H1 (cell line): ENCODE results near the gene GNG8.

ENCODE experiments used
- GABPA ChIP-seq: IDR thresholded peaks from 2 replicates; pipeline ENCODE4 v1.6.1; 2011; ENCODE audit warnings: mild to moderate bottlenecking, low read length, moderate library complexity, borderline replicate concordance; ENCODE audit not compliant: insufficient read depth
- NRF1 ChIP-seq: IDR thresholded peaks from 2 replicates; pipeline ENCODE4 v1.6.1; 2011; ENCODE audit warnings: mild to moderate bottlenecking, low read depth, low read length, improper control_type of control experiment
- POLR2A ChIP-seq, 2 experiments: IDR thresholded peaks; 1 replicate in 1 of 2; 2 replicates in 1 of 2; pipeline ENCODE4 v1.6.1; 2011; ENCODE audit warnings: low read depth in 2 of 2, low read length in 2 of 2, mild to moderate bottlenecking in 2 of 2; ENCODE audit errors: control extremely low read depth in 1 of 2
- RFX5 ChIP-seq: IDR thresholded peaks from 2 replicates; pipeline ENCODE4 v1.6.1; 2011; ENCODE audit warnings: low read depth, low read length, improper control_type of control experiment, borderline replicate concordance
- RNF2 ChIP-seq: fragments of 200-900, 300-1000 bp; sonication (generic); IDR thresholded peaks from 2 replicates; pipeline ENCODE4 v1.7.1; 2016; ENCODE audit warnings: borderline replicate concordance, low read depth, mild to moderate bottlenecking, antibody characterized with exemption, low read length; ENCODE audit not compliant: poor library complexity, severe bottlenecking; ENCODE audit errors: missing control alignments
- RXRA ChIP-seq: IDR thresholded peaks from 2 replicates; pipeline ENCODE4 v1.6.1; 2011; ENCODE audit warnings: low read depth, mild to moderate bottlenecking, low read length, moderate library complexity; ENCODE audit not compliant: insufficient read depth
- SP2 ChIP-seq: IDR thresholded peaks from 2 replicates; pipeline ENCODE4 v1.6.1; 2012; ENCODE audit warnings: mild to moderate bottlenecking, low read length, inconsistent platforms
- TF ChIP-seq, protein P1 (sequence below), 3 experiments: IDR thresholded peaks; 1 replicate in 2 of 3; 2 replicates in 1 of 3; pipeline versions ENCODE4 v1.5.1 to v1.6.1; 2011; ENCODE audit warnings: low read length in 3 of 3, mild to moderate bottlenecking in 3 of 3, inconsistent platforms in 2 of 3, low read depth in 1 of 3, moderate library complexity in 1 of 3; ENCODE audit not compliant: insufficient read depth in 1 of 3; ENCODE audit errors: control extremely low read depth in 1 of 3
- TF ChIP-seq, protein P2 (sequence below): IDR thresholded peaks from 2 replicates; pipeline ENCODE4 v1.6.1; 2012; ENCODE audit warnings: inconsistent platforms

DNA sequence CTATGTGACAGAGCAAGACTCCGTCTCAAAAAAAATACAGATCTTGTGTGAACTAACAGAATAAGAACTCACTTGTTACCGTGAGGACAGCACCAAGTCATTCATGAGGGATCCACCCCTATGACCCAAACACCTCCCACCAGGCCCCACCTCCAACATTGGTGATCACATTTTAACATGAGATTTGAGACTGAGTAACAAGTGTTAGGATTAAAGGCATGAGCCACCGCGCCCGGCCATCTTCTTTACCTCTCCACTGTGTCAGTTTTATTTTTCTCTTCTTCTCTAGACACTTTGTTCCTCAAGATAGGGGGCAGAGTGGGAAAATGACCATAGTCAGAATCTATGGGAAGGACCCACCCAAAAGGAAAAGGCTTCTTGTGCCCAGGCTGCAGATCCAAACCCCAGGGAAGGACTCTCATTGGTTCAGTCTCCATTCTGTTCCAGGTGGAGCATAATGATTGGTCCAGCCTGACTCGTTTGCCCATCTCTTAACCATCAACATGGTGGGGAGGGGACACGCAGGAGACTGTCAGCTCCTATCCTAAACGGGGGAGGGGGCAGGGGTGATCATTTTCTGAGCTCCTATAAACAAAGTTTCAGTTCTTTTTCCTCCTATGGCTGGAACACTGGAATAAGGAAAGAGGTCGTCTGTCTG lies 36.2 kb downstream of the GNG8 start:
- TF ChIP-seq NRF1 (no peak), RFX5 (no peak), RNF2 (no peak), SP2 (no peak), GABPA (no peak), POLR2A (IDR thresholded peaks at IDR 0.05; ENCODE audit: control extremely low read depth in 1 of 2, low read depth in 2 of 2, low read length in 2 of 2) (no peak), RXRA (no peak)
- TF ChIP-seq, protein P1, sequence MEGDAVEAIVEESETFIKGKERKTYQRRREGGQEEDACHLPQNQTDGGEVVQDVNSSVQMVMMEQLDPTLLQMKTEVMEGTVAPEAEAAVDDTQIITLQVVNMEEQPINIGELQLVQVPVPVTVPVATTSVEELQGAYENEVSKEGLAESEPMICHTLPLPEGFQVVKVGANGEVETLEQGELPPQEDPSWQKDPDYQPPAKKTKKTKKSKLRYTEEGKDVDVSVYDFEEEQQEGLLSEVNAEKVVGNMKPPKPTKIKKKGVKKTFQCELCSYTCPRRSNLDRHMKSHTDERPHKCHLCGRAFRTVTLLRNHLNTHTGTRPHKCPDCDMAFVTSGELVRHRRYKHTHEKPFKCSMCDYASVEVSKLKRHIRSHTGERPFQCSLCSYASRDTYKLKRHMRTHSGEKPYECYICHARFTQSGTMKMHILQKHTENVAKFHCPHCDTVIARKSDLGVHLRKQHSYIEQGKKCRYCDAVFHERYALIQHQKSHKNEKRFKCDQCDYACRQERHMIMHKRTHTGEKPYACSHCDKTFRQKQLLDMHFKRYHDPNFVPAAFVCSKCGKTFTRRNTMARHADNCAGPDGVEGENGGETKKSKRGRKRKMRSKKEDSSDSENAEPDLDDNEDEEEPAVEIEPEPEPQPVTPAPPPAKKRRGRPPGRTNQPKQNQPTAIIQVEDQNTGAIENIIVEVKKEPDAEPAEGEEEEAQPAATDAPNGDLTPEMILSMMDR (IDR thresholded peaks at IDR 0.05; ENCODE audit: control extremely low read depth in 1 of 3, insufficient read depth in 1 of 3, low read depth in 1 of 3, low read length in 3 of 3): no peak
- TF ChIP-seq, protein P2, sequence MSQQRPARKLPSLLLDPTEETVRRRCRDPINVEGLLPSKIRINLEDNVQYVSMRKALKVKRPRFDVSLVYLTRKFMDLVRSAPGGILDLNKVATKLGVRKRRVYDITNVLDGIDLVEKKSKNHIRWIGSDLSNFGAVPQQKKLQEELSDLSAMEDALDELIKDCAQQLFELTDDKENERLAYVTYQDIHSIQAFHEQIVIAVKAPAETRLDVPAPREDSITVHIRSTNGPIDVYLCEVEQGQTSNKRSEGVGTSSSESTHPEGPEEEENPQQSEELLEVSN: no peak
